K562 (cell line): Measurements from ENCODE around the gene POLR2L. TPM values are rescaled to one million over a fixed set of nuclear protein-coding genes. Genes with fewer than 3 reads are reported as not detected.

Source experiments
- CBFB ChIP-seq: sonication (generic); formaldehyde crosslinking; IDR thresholded peaks from 2 replicates; pipeline ENCODE4 v1.4.0; 2020; ENCODE audit warnings: mild to moderate bottlenecking, missing genetic modification reagents
- CCNT2 ChIP-seq: IDR thresholded peaks from 2 replicates; pipeline ENCODE4 v1.6.1; 2011; ENCODE audit warnings: borderline replicate concordance, low read depth, mild to moderate bottlenecking, moderate library complexity, mixed read lengths, low read length; ENCODE audit not compliant: insufficient read length; ENCODE audit errors: extremely low read depth
- CHD2 ChIP-seq: IDR thresholded peaks from 2 replicates; pipeline ENCODE4 v1.6.1; 2011; ENCODE audit warnings: low read depth, low read length
- FOSL1 ChIP-seq: fragments of 200-800 bp; sonication (Bioruptor generic); conservative IDR thresholded peaks from 2 replicates; pipeline ENCODE4 v1.6.1; 2016; ENCODE audit warnings: missing genetic modification characterization, missing compliant biosample characterization
- GTF2A2 ChIP-seq: IDR thresholded peaks from 2 replicates; pipeline ENCODE4 v1.6.1; 2016; ENCODE audit warnings: mild to moderate bottlenecking, missing genetic modification characterization, missing compliant biosample characterization
- MED1 ChIP-seq: sonication (generic); formaldehyde crosslinking; IDR thresholded peaks from 2 replicates; pipeline ENCODE4 v1.8.1; 2023; ENCODE audit warnings: missing genetic modification reagents, borderline replicate concordance
- MYBL2 ChIP-seq, 2 experiments: fragments of 450-650 bp in 1 of 2; sonication (generic) in 1 of 2; formaldehyde crosslinking in 1 of 2; IDR thresholded peaks; 2 replicates each; pipeline versions ENCODE4 v1.6.1 to v1.8.1; 2017 to 2022; ENCODE audit warnings: borderline replicate concordance in 1 of 2, inconsistent platforms in 1 of 2, low read depth in 1 of 2, mild to moderate bottlenecking in 1 of 2, missing genetic modification reagents in 1 of 2, moderate library complexity in 1 of 2
- POLR2AphosphoS2 ChIP-seq: IDR thresholded peaks from 2 replicates; pipeline ENCODE4 v1.6.1; 2012; ENCODE audit warnings: low read length, improper control_type of control experiment
- POLR2B ChIP-seq: fragments of 450-650 bp; IDR thresholded peaks from 2 replicates; pipeline ENCODE4 v1.6.1; 2018; ENCODE audit warnings: low read depth; ENCODE audit not compliant: partially characterized antibody
- SAFB ChIP-seq: fragments of 200-400 bp; formaldehyde crosslinking; IDR thresholded peaks from 2 replicates; pipeline ENCODE4 v1.6.1; 2017; ENCODE audit warnings: low read depth, low read length, borderline replicate concordance
- SUPT5H ChIP-seq: fragments of 450-650 bp; IDR thresholded peaks from 2 replicates; pipeline ENCODE4 v1.6.1; 2016
- TCF3 ChIP-seq: sonication (generic); formaldehyde crosslinking; IDR thresholded peaks from 2 replicates; pipeline ENCODE4 v1.4.0; 2020; ENCODE audit warnings: mild to moderate bottlenecking, missing genetic modification reagents
- polyA plus RNA-seq, 8 experiments: library from polyadenylated mRNA; depleted of rRNA in 4 of 8; stranded (reverse) in 5 of 8; unstranded in 3 of 8; fragments of >200 nt; fragmentation: Nextera tagmentation in 2 of 8; fragmentation: Illumina TruSeq in 1 of 8; extraction: Ambion mirVana in 2 of 8; extraction: Trizol in 1 of 8; gene quantifications; 2 replicates each; pipeline versions ENCODE4 v1.2.1 to v1.2.3, GENCODE V29; 2011 to 2014; ENCODE audit warnings: inconsistent platforms in 1 of 8, missing spikeins in 1 of 8
- total RNA-seq, 7 experiments: library from RNA; depleted of rRNA in 6 of 7; stranded (reverse); fragments of >200 nt in 6 of 7; fragmentation: Illumina TruSeq in 2 of 7; extraction: Trizol in 2 of 7; gene quantifications; 2 replicates each; pipeline versions ENCODE4 v1.2.1 to v1.2.3, GENCODE V29; 2011 to 2021; ENCODE audit warnings: low replicate concordance in 1 of 7
- TF ChIP-seq, protein P1 (sequence below): fragments of 250-450 bp; sonication (Bioruptor Pico); IDR thresholded peaks from 2 replicates; pipeline ENCODE4 v1.5.0; 2020; ENCODE audit warnings: mild to moderate bottlenecking, borderline replicate concordance
- TF ChIP-seq, protein P2 (sequence below), 2 experiments: fragments of 450-650 bp; conservative IDR thresholded peaks; 2 replicates each; pipeline ENCODE4 v1.6.1; 2017; ENCODE audit warnings: mild to moderate bottlenecking in 2 of 2, moderate library complexity in 2 of 2
- TF ChIP-seq, protein P3 (sequence below): fragments of 450-650 bp; formaldehyde crosslinking; IDR thresholded peaks from 2 replicates; pipeline ENCODE4 v1.4.0; 2020; ENCODE audit warnings: mild to moderate bottlenecking, mixed read lengths
- TF ChIP-seq, protein P4 (sequence below), 2 experiments: fragments of 250-450 bp in 1 of 2; fragments of 450-650 bp in 1 of 2; sonication (Bioruptor Pico) in 1 of 2; IDR thresholded peaks; 2 replicates each; pipeline versions ENCODE4 v1.6.1 to v1.8.0; 2016 to 2021; ENCODE audit warnings: mild to moderate bottlenecking in 2 of 2, moderate library complexity in 2 of 2, missing compliant biosample characterization in 1 of 2, missing genetic modification characterization in 1 of 2
- TF ChIP-seq, protein P5 (sequence below), 2 experiments: IDR thresholded peaks in 1 of 2; conservative IDR thresholded peaks in 1 of 2; 2 replicates each; pipeline ENCODE4 v1.6.1; 2016; ENCODE audit warnings: low read depth in 2 of 2, mild to moderate bottlenecking in 1 of 2, missing compliant biosample characterization in 1 of 2, missing genetic modification characterization in 1 of 2, moderate library complexity in 1 of 2

The POLR2L gene
- total and polyA plus RNA-seq, 9 of the 15 experiments (the other 6 are each of a cell fraction or from before 2014, with no cell fraction given), result 38.3 to 688 (median 108) TPM

DNA sequence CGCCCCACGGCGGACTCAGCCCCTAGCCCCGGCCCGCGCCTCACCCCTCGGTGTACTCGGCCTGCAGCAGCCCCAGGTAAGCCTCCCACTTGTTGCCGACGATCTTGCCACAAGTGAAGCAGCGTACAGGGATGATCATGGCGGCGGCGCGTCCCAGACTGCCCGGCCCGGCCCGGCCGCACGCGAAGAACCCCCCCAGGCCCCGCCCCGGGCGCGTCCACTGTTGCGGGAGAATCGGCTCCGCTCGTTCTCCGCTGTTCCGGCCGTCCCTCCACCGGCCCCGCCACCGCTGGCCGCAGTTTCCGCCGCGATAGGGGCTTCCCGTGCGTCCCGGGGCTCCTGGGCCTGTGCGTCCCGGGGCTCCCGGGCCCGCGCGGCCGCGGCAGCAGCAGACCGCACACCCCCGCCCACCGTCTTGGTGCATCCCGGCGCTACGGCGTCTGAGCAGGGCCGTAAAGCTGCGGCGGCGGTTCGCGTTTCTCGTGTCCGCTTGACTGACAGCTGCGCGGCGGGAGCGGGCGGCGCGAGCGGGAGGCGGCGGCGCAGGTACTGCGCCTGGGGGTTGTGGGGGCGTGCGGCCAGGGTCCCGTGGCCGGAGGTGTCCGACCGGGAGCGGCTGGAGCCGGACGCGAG, at the start of gene POLR2L, which contains the start of gene TSPAN4 (continued):
- TF ChIP-seq, protein P1, sequence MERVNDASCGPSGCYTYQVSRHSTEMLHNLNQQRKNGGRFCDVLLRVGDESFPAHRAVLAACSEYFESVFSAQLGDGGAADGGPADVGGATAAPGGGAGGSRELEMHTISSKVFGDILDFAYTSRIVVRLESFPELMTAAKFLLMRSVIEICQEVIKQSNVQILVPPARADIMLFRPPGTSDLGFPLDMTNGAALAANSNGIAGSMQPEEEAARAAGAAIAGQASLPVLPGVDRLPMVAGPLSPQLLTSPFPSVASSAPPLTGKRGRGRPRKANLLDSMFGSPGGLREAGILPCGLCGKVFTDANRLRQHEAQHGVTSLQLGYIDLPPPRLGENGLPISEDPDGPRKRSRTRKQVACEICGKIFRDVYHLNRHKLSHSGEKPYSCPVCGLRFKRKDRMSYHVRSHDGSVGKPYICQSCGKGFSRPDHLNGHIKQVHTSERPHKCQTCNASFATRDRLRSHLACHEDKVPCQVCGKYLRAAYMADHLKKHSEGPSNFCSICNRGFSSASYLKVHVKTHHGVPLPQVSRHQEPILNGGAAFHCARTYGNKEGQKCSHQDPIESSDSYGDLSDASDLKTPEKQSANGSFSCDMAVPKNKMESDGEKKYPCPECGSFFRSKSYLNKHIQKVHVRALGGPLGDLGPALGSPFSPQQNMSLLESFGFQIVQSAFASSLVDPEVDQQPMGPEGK (CRISPR knock-in tag), result no peak
- TF ChIP-seq SAFB (peak; percentile 40; the same call in 1 of the 2 replicates), SUPT5H (peak; percentile 93), CHD2 (peak; percentile 13; the same call in 1 of the 2 replicates), MYBL2 (IDR thresholded peaks at IDR 0.05; ENCODE audit: low read depth) (no peak), MYBL2 (CRISPR knock-in tag; IDR thresholded peaks at IDR 0.05; ENCODE audit: borderline replicate concordance) (no peak), FOSL1 (tag) (no peak), TCF3 (CRISPR knock-in tag) (no peak), POLR2B (peak; percentile 88), CCNT2 (peak; percentile 73), GTF2A2 (peak; percentile 52; the same call in 1 of the 2 replicates), CBFB (no peak), MED1 (CRISPR knock-in tag) (0 out of 2 replicates have a peak, but pooled peaks have one; percentile 32), POLR2AphosphoS2 (peak; percentile 84; the same call in 1 of the 2 replicates)
- TF ChIP-seq, protein P2, sequence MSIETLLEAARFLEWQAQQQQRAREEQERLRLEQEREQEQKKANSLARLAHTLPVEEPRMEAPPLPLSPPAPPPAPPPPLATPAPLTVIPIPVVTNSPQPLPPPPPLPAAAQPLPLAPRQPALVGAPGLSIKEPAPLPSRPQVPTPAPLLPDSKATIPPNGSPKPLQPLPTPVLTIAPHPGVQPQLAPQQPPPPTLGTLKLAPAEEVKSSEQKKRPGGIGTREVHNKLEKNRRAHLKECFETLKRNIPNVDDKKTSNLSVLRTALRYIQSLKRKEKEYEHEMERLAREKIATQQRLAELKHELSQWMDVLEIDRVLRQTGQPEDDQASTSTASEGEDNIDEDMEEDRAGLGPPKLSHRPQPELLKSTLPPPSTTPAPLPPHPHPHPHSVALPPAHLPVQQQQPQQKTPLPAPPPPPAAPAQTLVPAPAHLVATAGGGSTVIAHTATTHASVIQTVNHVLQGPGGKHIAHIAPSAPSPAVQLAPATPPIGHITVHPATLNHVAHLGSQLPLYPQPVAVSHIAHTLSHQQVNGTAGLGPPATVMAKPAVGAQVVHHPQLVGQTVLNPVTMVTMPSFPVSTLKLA (conservative IDR thresholded peaks at IDR 0.05), result peak; percentile 59 to 87
- TF ChIP-seq, protein P3, sequence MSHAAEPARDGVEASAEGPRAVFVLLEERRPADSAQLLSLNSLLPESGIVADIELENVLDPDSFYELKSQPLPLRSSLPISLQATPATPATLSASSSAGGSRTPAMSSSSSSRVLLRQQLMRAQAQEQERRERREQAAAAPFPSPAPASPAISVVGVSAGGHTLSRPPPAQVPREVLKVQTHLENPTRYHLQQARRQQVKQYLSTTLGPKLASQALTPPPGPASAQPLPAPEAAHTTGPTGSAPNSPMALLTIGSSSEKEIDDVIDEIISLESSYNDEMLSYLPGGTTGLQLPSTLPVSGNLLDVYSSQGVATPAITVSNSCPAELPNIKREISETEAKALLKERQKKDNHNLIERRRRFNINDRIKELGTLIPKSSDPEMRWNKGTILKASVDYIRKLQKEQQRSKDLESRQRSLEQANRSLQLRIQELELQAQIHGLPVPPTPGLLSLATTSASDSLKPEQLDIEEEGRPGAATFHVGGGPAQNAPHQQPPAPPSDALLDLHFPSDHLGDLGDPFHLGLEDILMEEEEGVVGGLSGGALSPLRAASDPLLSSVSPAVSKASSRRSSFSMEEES (CRISPR knock-in tag), result peak; percentile 1; the same call in 1 of the 2 replicates
- TF ChIP-seq, protein P4, sequence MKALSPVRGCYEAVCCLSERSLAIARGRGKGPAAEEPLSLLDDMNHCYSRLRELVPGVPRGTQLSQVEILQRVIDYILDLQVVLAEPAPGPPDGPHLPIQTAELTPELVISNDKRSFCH (CRISPR knock-in tag; IDR thresholded peaks at IDR 0.05), result no peak
- TF ChIP-seq, protein P4 (tag; IDR thresholded peaks at IDR 0.05), result peak; percentile 86; the same call in 1 of the 2 replicates
- TF ChIP-seq, protein P5, sequence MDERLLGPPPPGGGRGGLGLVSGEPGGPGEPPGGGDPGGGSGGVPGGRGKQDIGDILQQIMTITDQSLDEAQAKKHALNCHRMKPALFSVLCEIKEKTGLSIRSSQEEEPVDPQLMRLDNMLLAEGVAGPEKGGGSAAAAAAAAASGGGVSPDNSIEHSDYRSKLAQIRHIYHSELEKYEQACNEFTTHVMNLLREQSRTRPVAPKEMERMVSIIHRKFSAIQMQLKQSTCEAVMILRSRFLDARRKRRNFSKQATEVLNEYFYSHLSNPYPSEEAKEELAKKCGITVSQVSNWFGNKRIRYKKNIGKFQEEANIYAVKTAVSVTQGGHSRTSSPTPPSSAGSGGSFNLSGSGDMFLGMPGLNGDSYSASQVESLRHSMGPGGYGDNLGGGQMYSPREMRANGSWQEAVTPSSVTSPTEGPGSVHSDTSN (CRISPR knock-in tag; IDR thresholded peaks at IDR 0.05; ENCODE audit: low read depth), result peak; percentile 90
- TF ChIP-seq, protein P5 (tag; conservative IDR thresholded peaks at IDR 0.05; ENCODE audit: low read depth), result no peak
